PFSK-1 (cell line): ENCODE data around the gene ZC3H4.

Source experiments
- FOXP2 ChIP-seq: optimal IDR thresholded peaks from 2 replicates; pipeline ENCODE3; 2011; ENCODE audit warnings: borderline replicate concordance, control low read depth, inconsistent platforms; ENCODE audit not compliant: insufficient read depth; ENCODE audit errors: extremely low read length, extremely low read depth
- POLR2AphosphoS5 ChIP-seq: IDR thresholded peaks from 2 replicates; pipeline ENCODE4 v1.6.1; 2012; ENCODE audit warnings: low read depth, mild to moderate bottlenecking, control low read depth, low read length, moderate library complexity
- REST ChIP-seq, 2 experiments: IDR thresholded peaks; 2 replicates each; pipeline versions ENCODE4 v1.6.1 to v1.8.0; 2011 to 2012; ENCODE audit warnings: low read depth in 2 of 2, low read length in 2 of 2, control low read depth in 1 of 2, inconsistent platforms in 1 of 2, mild to moderate bottlenecking in 1 of 2, moderate library complexity in 1 of 2; ENCODE audit not compliant: insufficient read depth in 1 of 2
- SIN3A ChIP-seq: IDR thresholded peaks from 2 replicates; pipeline ENCODE4 v1.6.1; 2012; ENCODE audit warnings: mild to moderate bottlenecking, low read length, moderate library complexity, borderline replicate concordance; ENCODE audit not compliant: insufficient read depth
- TAF1 ChIP-seq: IDR thresholded peaks from 2 replicates; pipeline ENCODE4 v1.6.1; 2012; ENCODE audit warnings: low read length, control low read depth, borderline replicate concordance; ENCODE audit not compliant: insufficient read depth

The ZC3H4 gene

GRCh38 chr19:47157431-47158321 lies 44.1 kb upstream of the ZC3H4 start:
- TF ChIP-seq FOXP2 (no peak), POLR2AphosphoS5 (no peak), TAF1 (no peak), REST (IDR thresholded peaks at IDR 0.05; ENCODE audit: insufficient read depth in 1 of 2, low read depth in 2 of 2, low read length in 2 of 2) (no peak), SIN3A (no peak)

DNA sequence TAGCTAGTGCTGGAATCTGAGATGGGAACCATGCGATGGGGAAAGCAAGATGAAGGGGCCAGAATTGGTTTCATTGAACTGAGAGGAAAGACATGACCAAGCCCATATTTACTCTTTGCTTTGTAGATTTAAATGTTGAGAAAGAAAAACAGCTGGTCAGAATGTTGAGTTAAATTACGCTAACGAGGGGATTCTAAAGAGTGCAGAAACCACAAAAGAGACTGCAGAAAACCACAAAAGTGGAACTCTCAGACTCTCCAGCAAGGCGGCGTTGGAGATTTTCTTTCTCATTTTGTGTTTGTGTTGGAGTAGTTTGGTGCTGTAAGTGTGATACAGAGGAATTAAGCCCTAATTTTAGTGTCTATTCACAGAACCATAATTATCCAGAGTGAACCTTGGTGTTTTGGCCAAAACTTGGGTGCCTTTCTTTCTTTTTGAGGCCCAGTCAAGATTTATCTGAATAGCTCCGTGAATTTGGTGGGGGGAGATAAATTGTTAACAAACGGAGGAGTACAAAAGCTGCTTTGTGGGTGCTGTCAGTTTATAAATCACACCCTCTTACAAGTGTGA lies 43.4 kb upstream of the ZC3H4 start:
- TF ChIP-seq TAF1 = no peak
- TF ChIP-seq SIN3A = no peak
- TF ChIP-seq REST (IDR thresholded peaks at IDR 0.05; ENCODE audit: insufficient read depth in 1 of 2, low read depth in 2 of 2, low read length in 2 of 2) = no peak
- TF ChIP-seq POLR2AphosphoS5 = no peak
- TF ChIP-seq FOXP2 = no peak

GRCh38 chr19:47155148-47155547 lies 41.6 kb upstream of the ZC3H4 start:
- TF ChIP-seq FOXP2 = no peak

GRCh38 chr19:47153266-47153665 lies 39.7 kb upstream of the ZC3H4 start:
- TF ChIP-seq SIN3A = no peak
- no peak for TF ChIP-seq TAF1
- no peak for TF ChIP-seq POLR2AphosphoS5
- no peak for TF ChIP-seq FOXP2
- TF ChIP-seq REST (IDR thresholded peaks at IDR 0.05; ENCODE audit: insufficient read depth in 1 of 2, low read depth in 2 of 2, low read length in 2 of 2) = no peak

GRCh38 chr19:47152632-47153031 lies 39.1 kb upstream of the ZC3H4 start:
- no peak for TF ChIP-seq FOXP2
- no peak for TF ChIP-seq REST (IDR thresholded peaks at IDR 0.05; ENCODE audit: insufficient read depth in 1 of 2, low read depth in 2 of 2, low read length in 2 of 2)
- no peak for TF ChIP-seq SIN3A
- no peak for TF ChIP-seq POLR2AphosphoS5
- no peak for TF ChIP-seq TAF1
